PC-3 (cell line): ENCODE data around the gene TAGLN3. TPM values are rescaled to one million over a fixed set of nuclear protein-coding genes. Genes with fewer than 3 reads are reported as not detected.

Experiments
- ATAC-seq: fragments of 200-7000 bp; cut with Tn5 transposase; 2 replicates; pipeline ENCODE4 v1.9.1; 2020; ENCODE audit warnings: mild to moderate bottlenecking, moderate library complexity
- BruUV-seq: library from RNA; stranded (reverse); fragments of 400-500 nt; replicated peaks from 2 replicates; lab custom pipeline; 2021; lab: Mats Ljungman, UMichigan
- CTCF ChIA-PET: fragments of 300-600 bp; sonication (Branson Sonifier 250); formaldehyde crosslinking; loops from one replicate; lab custom pipeline; 2022; ENCODE audit warnings: antibody characterized with exemption; lab: Charles Lee
- POLR2A ChIA-PET: fragments of 300-600 bp; sonication (Branson Sonifier 250); formaldehyde crosslinking; loops from one replicate; lab custom pipeline; 2022; ENCODE audit warnings: antibody characterized with exemption; ENCODE audit not compliant: unreplicated experiment; lab: Charles Lee
- DNase-seq: peaks from one replicate; pipeline ENCODE4 v3.0.0-alpha.2; 2015
- H2AFZ ChIP-seq: fragments of 300-600 bp; sonication (generic); 2 replicates; pipeline ENCODE4 v1.6.0; 2016; ENCODE audit warnings: antibody characterized with exemption, low read length
- H3F3A ChIP-seq: fragments of 300-600 bp; sonication (generic); one replicate; pipeline ENCODE4 v1.6.0; 2017; ENCODE audit warnings: antibody characterized with exemption, low read length, control low read depth, mild to moderate bottlenecking; ENCODE audit not compliant: unreplicated experiment
- H3K27ac ChIP-seq: fragments of 300-600 bp; sonication (generic); 2 replicates; pipeline ENCODE4 v1.5.1; 2016; ENCODE audit warnings: mild to moderate bottlenecking, low read length
- H3K27me3 ChIP-seq: fragments of 300-600 bp; sonication (generic); 2 replicates; pipeline ENCODE4 v1.6.1; 2016; ENCODE audit warnings: low read length, mixed read lengths
- H3K36me3 ChIP-seq: fragments of 300-600 bp; sonication (generic); 2 replicates; pipeline ENCODE4 v1.6.1; 2016; ENCODE audit warnings: low read depth, mixed run types, low read length, mixed read lengths
- H3K4me1 ChIP-seq: fragments of 300-600 bp; sonication (generic); 2 replicates; pipeline ENCODE4 v1.5.1; 2016; ENCODE audit warnings: low read length; ENCODE audit not compliant: insufficient read depth
- H3K4me2 ChIP-seq: fragments of 300-600 bp; sonication (generic); 2 replicates; pipeline ENCODE4 v1.6.0; 2016; ENCODE audit warnings: low read length
- H3K4me3 ChIP-seq: fragments of 300-600 bp; sonication (generic); 2 replicates; pipeline ENCODE4 v1.5.1; 2016; ENCODE audit warnings: mild to moderate bottlenecking, low read length, mixed read lengths
- H3K79me2 ChIP-seq: fragments of 300-600 bp; sonication (generic); 2 replicates; pipeline ENCODE4 v1.6.1; 2017; ENCODE audit warnings: low read length, mixed read lengths
- H3K9ac ChIP-seq: fragments of 300-600 bp; sonication (generic); 2 replicates; pipeline ENCODE4 v1.6.0; 2016; ENCODE audit warnings: mild to moderate bottlenecking, low read length
- H3K9me2 ChIP-seq: fragments of 300-600 bp; sonication (generic); replicated peaks from 2 replicates; pipeline ENCODE4 v1.6.1; 2016; ENCODE audit warnings: mixed run types, low read length, mixed read lengths
- H3K9me3 ChIP-seq: fragments of 300-600 bp; sonication (generic); 2 replicates; pipeline ENCODE4 v1.6.1; 2016; ENCODE audit warnings: low read length, mixed read lengths
- H4K20me1 ChIP-seq: fragments of 300-600 bp; sonication (generic); 2 replicates; pipeline ENCODE4 v1.6.1; 2016; ENCODE audit warnings: low read length, mixed read lengths
- EZH2 ChIP-seq: fragments of 300-600 bp; sonication (generic); IDR thresholded peaks from one replicate; pipeline ENCODE4 v1.6.1; 2017; ENCODE audit warnings: antibody characterized with exemption, mild to moderate bottlenecking, low read length; ENCODE audit not compliant: unreplicated experiment
- EZH2phosphoT487 ChIP-seq: fragments of 300-600 bp; sonication (generic); IDR thresholded peaks from 2 replicates; pipeline ENCODE4 v1.6.1; 2018; ENCODE audit warnings: mild to moderate bottlenecking, antibody characterized with exemption, low read length, borderline replicate concordance
- intact Hi-C: fragments of 100-400 bp; cut with micrococcal nuclease; formaldehyde crosslinking; loops from 2 replicates; pipeline ENCODE4 v1.9.0; 2023
- total RNA-seq: library from RNA; depleted of rRNA; stranded (reverse); fragments of >200 nt; gene quantifications from 2 replicates; pipeline ENCODE4 v1.2.3, GENCODE V29; 2014
- TF ChIP-seq, protein P1 (sequence below): fragments of 300-600 bp; sonication (generic); conservative IDR thresholded peaks from 2 replicates; pipeline ENCODE4 v1.5.1; 2017; ENCODE audit warnings: antibody characterized with exemption, low read depth, mild to moderate bottlenecking, low read length

TAGLN3 gene
- total RNA-seq, 1 experiment from 2014 or later: 4.3 TPM

DNA sequence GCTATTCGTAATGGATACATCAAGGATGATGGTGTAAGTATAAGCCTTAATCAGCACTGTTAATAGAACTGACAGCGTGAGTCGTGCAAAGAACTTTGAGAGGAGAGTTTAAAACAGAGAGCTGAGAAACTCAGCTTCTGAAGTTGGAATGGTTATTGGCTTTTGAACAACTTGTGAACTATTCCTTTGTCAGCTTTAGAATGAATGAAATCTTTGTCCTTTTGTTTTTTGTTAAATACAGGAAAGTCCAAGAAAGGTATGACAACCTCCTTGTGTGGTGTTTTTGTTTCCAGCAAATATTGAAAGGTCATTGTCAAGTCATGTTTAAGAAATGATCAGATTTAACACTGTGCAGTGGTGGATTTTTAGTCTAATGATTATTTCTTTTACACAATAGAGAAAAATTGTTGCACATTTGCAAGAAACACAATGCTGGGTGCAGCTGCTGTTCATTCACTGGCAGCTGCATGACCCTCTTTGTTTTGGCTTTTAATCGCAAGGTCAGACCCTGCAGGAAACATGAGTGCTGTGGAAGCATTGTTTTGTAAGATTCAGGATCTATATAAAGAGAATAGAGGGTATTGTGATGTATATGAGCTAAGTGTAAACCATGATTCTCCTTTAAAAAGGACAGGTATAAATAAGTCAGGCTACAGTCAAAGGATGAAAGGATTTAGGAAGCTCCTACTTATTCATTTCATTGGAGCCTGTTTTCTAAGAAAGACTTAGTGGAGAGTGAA lies 41.6 kb upstream of the TAGLN3 start:
- H3K9me2 ChIP-seq: no peaks in the 10 kb centered on the region
- BruUV-seq: no TSS peak
- no peak overlapping the region for H3K9ac ChIP-seq
- peaks cover 9% of the 10 kb centered on the region; the same call in 1 of the 2 replicates for H3K4me1 ChIP-seq
- H3K79me2 ChIP-seq: no peaks in the 10 kb centered on the region
- ChIA-PET CTCF (no interaction called here), POLR2A (no interaction called here)
- peak; percentile 37 for ATAC-seq
- intact Hi-C loops: no loop called here
- no peak overlapping the region for H2AFZ ChIP-seq
- no peak overlapping the region for H3K27ac ChIP-seq
- no peaks in the 10 kb centered on the region for H3F3A ChIP-seq
- DNase-seq: no peak
- no peak overlapping the region for H3K4me2 ChIP-seq
- no peaks in the 10 kb centered on the region for H3K27me3 ChIP-seq
- H3K36me3 ChIP-seq: peaks cover 37% of the 10 kb centered on the region
- H3K4me3 ChIP-seq: no peak overlapping the region
- H3K9me3 ChIP-seq: no peaks in the 10 kb centered on the region
- no peaks in the 10 kb centered on the region for H4K20me1 ChIP-seq
- TF ChIP-seq EZH2phosphoT487 (no peak), EZH2 (no peak)
- TF ChIP-seq, protein P1, sequence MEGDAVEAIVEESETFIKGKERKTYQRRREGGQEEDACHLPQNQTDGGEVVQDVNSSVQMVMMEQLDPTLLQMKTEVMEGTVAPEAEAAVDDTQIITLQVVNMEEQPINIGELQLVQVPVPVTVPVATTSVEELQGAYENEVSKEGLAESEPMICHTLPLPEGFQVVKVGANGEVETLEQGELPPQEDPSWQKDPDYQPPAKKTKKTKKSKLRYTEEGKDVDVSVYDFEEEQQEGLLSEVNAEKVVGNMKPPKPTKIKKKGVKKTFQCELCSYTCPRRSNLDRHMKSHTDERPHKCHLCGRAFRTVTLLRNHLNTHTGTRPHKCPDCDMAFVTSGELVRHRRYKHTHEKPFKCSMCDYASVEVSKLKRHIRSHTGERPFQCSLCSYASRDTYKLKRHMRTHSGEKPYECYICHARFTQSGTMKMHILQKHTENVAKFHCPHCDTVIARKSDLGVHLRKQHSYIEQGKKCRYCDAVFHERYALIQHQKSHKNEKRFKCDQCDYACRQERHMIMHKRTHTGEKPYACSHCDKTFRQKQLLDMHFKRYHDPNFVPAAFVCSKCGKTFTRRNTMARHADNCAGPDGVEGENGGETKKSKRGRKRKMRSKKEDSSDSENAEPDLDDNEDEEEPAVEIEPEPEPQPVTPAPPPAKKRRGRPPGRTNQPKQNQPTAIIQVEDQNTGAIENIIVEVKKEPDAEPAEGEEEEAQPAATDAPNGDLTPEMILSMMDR: no peak

DNA sequence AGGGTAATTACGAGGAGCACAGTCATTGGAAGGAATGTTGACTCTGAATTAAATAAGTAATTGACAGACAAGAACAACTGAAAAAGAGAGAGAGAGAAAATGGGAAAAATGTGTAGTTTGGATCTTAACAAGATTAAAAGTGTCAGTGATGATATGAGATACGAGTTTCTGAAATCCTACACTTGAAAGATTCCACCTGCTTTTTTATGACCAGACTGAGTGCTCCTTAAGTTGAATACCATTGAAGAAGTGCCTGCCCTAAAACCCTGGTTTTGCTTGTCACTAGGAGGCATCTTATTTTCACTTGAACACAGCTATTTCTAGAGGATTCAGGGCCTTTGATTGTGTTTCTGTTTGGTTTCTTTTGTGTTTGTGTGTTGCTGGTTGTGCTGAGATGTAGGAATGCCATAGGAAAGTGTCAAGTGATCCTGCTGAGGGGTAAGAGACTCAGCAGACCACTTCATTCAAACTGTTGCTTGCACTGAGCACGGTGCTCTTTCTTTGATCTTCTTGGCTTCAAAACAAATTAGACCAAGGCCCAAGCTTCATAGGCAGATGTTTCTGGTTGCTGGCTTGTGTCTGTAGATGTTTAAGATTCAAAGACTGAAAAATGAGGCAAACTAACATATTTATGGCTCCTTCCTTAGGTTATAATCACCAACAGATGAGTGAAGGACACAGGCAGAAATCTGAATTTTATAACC lies 37.1 kb upstream of the TAGLN3 start:
- no TSS peak for BruUV-seq
- no peak for TF ChIP-seq EZH2phosphoT487
- TF ChIP-seq EZH2: no peak
- TF ChIP-seq, protein P1: no peak
- peaks cover 24% of the 10 kb centered on the region; the same call in 1 of the 2 replicates for H3K36me3 ChIP-seq

More for the DNA sequence above, 37.1 kb upstream of the TAGLN3 start:
- Histone ChIP-seq H2AFZ (no peak overlapping the region), H3K9me2 (no peaks in the 10 kb centered on the region), H3K9ac (no peak overlapping the region), H3K4me2 (no peak overlapping the region), H3K27ac (no peak overlapping the region; the same call in 1 of the 2 replicates), H3K27me3 (no peaks in the 10 kb centered on the region), H4K20me1 (no peaks in the 10 kb centered on the region), H3K4me3 (no peak overlapping the region), H3K4me1 (peaks cover 38% of the 10 kb centered on the region), H3F3A (peaks cover 6% of the 10 kb centered on the region), H3K9me3 (no peaks in the 10 kb centered on the region), H3K79me2 (no peaks in the 10 kb centered on the region)
- ChIA-PET POLR2A (no interaction called here), CTCF (no interaction called here)
- ATAC-seq (no peak), DNase-seq (no peak)
- intact Hi-C loops: loop anchor here (2.0 kb wide), 3 partner anchors 15 to 59 kb away; no protein-coding TSS in a partner anchor
